HCEC 1CT (cell line): Measurements from ENCODE around the gene PIGQ.
A peak's percentile ranks its signal among the peaks of the same experiment; 100 is the strongest.

Experiments used
- DNase-seq: peaks from one replicate; pipeline ENCODE4 v3.0.0-alpha.2; 2017

PIGQ gene

GRCh38 chr16:556474-557173 is 13.1 kb upstream of the PIGQ start:
- no peak for DNase-seq

- DNase-seq = no peak
Measured at GRCh38 chr16:557463-558297, 12.1 kb upstream of the PIGQ start.

- no peak for DNase-seq
Measured at GRCh38 chr16:558298-559020, 11.3 kb upstream of the PIGQ start.

- DNase-seq = no peak
Measured at GRCh38 chr16:559021-559380, 10.8 kb upstream of the PIGQ start.

- no peak for DNase-seq
Measured at GRCh38 chr16:559411-560203, 10.2 kb upstream of the PIGQ start.

GRCh38 chr16:560204-560700 is 9.5 kb upstream of the PIGQ start, which contains the start of gene PRR35:
TSS of gene PRR35 (plus strand) at chr16:560394. CDS start at chr16:563295, 2,901 bp downstream.
- DNase-seq = no peak

GRCh38 chr16:560701-561412 is 8.9 kb upstream of the PIGQ start:
- DNase-seq = no peak

- no peak for DNase-seq
Measured at GRCh38 chr16:561413-561794, 8.4 kb upstream of the PIGQ start.

- no peak for DNase-seq
Measured at GRCh38 chr16:561957-562938, 7.5 kb upstream of the PIGQ start.

- DNase-seq = no peak
Measured at GRCh38 chr16:563072-563644, 6.6 kb upstream of the PIGQ start.

- DNase-seq = no peak
Measured at GRCh38 chr16:564690-565418, 4.9 kb upstream of the PIGQ start.

GRCh38 chr16:565419-566330 is 4.1 kb upstream of the PIGQ start:
- DNase-seq = no peak

GRCh38 chr16:566475-567372 is 3.0 kb upstream of the PIGQ start, which contains the start of gene NHLRC4:
TSS of gene NHLRC4 (plus strand) at chr16:567005. CDS start at chr16:568048, 1,043 bp downstream.
- DNase-seq = peak; percentile 50

- DNase-seq = no peak
Measured at GRCh38 chr16:567373-568256, 2.2 kb upstream of the PIGQ start.

- DNase-seq = no peak
Measured at GRCh38 chr16:568401-569258, 1.1 kb upstream of the PIGQ start.
